ENCODE measurements around the gene MAP7D2.
"Not testable (repeated sequence)": the region's sequence is repeated elsewhere in the genome, so short reads cannot be mapped to it uniquely, and the experiment has no call there.

Gene MAP7D2

DNA sequence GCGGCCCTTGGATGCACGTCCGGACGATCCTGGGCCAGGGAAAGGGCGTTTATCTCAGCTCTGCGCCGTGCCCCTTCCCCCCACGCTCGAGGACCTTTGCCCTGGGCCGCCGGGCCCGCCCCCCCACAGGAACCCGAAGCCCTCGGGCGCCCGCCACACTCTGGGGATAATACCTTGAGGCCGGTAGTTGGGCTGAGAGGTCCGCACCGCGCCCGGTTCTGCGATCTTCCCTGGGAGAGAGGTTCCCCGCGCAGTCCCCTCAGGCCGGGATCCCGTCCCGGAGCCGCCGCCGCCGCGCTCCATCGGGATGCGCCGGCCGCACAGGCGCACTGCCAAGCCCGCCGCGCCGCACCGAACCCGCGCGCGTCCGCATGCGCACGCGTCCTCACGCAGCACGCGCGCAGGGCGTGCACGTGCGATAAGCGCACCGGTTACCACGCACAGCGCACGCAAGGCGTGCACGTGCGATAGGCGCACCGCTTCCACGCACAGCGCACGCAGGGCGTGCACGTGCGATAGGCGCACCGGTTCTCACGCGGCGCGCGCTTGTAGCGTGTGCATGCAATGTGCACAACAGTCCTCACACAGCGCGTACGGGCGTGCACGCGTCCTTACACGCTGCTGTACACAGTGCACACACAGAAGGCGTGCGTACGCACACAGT is at the start of gene MAP7D2:
Gene MAP7D2, minus strand, starts transcription at position 331 of the 664 bp plus-strand sequence. Its CDS starts 28 bp downstream, at position 303.
- DNase-seq = no peak

DNA sequence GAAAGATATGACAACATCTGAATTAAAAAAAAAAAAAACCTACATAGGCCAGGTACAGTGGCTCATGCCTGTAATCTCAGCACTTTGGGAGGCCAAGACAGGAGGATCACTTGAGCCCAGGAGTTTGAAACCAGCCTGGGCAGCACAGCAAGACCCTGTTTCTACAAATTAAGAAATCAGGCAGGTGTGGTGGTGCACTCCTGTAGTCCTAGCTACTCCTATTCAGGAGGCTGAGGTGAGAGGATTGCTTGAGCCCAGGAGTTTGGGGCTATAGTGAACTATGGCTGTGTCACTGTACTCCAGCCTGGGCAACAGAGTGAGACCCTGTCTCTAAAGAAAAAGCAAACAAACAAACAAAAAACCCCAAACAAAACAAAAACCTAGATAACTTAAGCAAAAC is 45.8 kb upstream of the MAP7D2 start:
- DNase-seq = not testable (repeated sequence)

DNA sequence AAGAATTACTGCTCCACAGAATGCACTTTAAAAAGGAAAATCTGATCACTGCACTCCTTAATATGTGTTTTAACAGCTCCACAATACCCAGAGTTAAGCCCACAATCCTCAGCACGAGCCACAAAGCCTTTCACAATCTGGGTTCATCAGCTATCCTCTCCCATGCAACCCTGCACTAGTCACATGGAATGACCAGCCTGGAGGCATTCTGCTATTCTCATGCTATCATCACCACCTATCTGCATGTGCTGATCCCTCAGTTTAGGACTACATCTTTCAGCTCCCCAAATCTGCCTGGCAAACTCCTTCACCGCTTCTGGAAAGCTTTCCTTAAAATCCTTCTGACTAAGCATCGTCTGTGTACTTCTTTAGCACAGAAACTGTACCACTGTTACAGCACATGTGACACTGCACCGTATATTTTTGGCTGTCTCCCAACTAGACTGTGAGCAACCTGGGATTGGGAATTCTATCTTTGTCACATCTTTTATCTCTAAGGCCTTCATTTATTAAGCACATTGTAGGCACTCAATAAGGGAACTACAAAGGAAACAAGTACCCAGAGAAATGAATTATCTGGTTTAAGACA is 43.2 kb upstream of the MAP7D2 start:
- DNase-seq = no peak

DNA sequence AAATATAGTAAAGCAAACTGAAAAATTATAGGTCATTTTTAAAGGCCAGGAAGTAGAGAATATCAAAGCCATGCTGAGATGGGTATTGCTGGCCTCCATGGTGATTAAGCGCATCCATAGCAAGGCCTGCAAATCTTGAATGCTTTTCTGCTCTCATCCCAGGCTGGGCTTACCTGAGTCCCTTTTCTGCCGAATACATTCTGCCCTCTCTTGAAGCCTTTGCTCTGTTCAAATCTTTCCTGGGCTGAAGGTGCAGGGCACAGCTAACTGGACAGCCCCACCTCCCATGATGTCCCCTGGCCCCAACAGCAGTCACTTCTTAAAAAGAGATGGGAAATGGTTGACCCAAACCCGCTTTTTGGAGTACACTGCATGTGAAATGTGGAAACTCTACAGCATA is 35.0 kb upstream of the MAP7D2 start:
- no peak for DNase-seq

DNA sequence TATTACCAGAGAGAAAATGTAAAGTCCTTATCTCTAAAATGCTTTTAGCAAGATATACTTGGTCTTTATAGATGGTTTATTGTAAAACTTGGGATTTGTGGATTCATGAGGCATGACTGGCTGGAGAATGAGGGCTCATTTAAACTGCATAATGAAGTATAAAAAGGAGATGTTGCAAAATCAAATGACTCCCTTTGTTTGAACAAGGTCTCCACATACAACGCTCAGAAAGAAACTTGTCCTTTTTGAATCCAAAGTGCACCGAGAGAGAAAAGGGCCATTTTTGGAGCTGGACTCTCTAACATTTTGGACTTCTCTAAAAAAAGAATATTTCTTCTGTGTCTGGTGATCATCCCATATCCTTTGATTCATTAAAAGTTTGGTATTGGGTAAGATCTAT is 32.6 kb upstream of the MAP7D2 start:
- DNase-seq = no peak

DNA sequence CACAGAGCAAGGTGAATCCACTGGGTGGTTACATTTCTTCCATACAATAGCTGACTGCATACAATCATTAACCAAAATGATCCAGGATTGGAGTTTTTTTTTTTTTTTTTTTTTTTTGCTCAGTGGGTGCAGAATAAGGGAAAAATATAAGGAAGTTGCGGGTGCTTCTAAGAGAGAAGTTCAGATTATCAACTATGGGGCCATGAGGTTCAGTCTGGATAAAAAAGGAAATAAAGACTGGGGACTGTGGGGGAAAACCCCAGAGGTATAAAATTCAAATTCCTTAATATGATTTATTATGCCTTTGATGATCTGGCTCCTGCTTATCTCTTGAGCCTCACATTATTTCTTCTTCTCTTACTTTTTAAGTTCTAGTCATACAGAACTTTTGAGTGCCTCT is 30.9 kb upstream of the MAP7D2 start:
- DNase-seq = no peak

DNA sequence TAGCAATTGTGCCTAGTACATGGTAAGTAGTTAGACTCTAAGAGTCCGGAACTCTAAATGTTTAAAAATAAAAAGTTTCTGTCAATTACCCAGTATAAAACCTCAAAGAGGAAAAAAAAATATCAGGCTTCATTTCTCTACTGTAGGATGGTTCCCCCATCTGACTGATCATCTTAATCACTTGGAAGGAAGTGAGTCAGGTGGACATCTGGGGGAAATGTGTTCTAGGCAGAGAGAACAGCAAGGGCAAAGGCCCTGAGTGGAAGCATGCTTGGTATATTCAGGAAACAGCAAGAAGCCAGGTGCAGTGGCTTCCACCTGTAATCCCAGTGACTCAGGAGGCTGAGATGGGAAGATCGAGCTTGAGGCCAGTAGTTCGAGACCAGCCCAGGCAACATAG is 27.8 kb upstream of the MAP7D2 start:
- no peak for DNase-seq

DNA sequence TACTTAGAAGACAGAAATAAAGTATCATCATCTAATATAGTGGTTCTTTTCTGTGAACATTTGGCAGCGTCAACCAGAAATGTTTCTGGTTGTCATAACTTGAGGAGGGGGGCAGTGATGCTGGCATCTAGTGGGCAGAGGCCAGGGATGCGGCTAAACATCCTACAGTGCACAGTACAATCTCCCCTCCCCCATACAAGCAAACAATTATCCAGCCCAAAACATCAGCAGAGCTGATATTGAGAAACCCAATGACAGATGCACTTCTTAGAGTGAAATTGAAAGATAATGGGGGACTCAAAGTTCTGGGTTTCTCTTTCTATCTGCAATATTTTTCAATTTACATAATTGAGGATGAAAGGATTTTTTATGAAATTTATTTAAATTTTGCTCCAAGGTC is 26.9 kb upstream of the MAP7D2 start:
- no peak for DNase-seq

DNA sequence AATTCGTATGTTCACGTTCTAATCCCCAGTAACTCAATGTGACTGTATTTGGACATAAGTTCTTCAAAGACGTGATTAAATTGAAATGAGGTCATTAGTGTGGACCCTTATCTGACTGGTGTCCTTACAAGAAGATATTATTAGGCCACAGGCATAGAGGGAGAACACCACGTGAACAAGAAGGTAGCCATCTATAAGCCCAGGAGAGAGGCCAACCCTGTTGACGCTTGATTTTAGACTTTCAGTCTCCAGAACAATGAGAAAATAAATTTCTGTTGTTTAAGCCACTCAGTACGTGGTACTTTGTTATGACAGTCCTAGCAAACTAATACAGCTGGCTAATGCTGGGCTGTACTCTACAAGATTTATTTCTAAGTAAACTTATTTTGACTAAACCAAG is 26.4 kb upstream of the MAP7D2 start:
- DNase-seq = no peak

DNA sequence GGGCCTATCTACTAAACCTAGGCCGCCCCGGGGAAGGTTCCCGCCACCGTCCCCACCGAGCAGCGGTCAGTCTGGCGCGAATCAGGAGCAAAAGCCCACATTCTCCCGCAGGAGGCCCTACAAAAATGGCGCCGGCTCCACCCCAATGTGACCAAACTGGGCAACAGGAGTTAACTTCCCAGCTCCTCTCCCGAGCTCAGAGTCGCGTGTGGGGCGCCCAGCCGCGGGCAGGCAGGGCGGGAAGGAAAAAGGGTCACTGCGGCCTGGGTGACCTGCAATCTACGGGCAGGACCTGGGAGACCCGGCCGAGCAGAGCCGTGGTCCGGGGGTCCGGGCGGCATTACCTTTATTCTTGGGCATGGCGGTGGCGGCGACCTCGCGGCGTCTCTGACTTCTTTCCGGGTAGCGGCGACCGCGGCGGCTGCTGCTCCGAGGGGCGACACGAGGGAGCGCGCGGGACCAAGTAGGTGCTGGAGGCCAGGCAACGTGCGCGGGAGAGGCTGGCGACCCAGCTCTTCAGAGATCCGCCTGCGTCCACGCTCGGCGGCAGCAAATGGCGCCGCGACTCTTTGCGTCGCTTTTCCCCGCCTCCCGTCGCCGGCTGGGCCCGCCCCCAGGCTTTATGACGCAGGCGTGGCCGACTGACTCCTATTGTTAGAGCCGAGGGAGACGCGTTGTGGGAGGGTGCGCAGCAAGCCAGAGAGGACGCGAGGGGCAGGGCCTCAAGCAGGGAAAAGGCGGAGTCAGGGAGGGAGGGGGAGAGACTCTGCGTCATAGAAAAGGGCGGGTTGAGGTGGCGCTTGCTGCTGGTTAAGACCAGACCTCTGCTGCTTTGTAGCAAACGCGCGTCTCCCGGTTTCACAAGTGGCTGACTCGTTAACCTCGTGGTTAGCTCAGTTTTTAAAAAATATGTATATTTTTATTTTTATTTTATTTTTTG is 24.8 kb upstream of the MAP7D2 start, which contains the start of gene EIF1AX:
Gene EIF1AX, minus strand, starts transcription at position 558 of the 940 bp plus-strand sequence. Its CDS starts 198 bp downstream, at position 360.
- DNase-seq = peak; percentile 81

DNA sequence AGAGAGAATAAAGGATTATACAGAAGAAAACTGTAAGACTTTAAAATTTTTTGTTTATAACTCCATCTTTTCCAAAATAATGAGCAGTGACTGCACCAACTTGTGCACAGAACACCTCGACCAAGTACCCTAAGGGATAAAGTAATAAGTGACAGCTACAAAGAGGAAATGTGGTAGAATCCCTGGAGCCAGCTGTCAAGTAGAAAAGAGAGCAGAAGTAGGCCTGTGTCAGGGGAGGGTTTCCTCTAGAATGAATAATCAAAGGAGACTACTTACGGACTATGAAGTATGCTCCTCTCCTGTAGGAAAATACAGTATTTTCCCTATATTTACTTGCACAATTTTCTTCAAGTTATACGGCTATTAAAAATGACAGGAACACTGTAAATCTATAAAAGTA is 23.7 kb upstream of the MAP7D2 start:
- no peak for DNase-seq

DNA sequence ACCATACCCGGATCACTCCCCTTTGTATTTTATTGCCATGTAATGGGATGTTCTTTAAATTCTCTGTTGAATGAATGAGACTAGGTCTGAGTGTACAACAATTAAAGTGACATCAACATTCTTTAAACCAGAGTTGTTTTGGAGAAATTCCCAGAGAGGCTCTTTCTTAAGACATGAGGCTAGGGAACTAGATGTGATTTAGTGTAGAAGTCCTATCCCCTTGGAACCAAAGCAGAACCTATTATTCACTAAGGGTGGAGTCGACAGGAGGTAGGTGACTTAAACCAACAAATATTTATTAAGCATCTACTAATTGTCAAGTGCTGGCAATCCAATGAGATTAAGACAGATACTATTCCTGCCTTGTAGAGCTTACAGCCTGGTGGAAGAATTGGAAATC is 23.3 kb upstream of the MAP7D2 start:
- no peak for DNase-seq

DNA sequence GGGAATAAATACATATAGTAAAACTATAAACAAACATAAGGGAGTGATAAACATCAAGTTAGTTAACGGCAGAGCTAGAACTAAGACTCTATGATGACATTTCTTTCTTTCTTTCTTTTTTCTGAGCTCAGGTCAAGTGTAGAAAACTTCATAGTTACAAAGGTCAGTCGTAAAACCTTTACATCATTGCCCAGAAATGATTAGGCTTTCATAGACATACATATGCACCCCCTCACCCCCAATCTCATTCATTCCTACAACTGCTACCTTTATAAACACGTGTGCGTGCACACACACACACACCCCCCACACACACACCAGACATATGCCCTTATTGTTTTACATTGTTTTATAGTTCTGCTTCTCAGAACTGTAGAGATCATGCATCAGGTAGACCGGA is 19.2 kb upstream of the MAP7D2 start:
- no peak for DNase-seq

DNA sequence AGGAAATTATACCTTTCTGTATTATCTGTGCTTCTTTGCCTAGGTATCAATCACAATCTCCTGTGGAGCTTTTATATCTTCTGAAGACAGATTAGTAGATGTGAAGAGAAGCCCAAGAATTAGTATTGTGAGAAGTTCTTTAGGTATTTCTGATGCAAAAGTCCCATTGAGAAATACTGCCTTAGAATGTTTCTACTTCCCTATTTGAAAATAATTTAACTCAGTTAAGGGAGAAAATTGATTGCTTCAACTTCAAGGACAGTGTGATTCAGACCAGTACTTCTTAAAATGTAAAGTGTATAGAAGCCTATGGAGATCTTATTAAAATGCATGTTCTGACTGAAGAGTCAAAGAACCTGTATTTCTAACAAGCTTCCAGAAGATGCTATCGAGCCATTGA is 16.0 kb upstream of the MAP7D2 start:
- DNase-seq = no peak

DNA sequence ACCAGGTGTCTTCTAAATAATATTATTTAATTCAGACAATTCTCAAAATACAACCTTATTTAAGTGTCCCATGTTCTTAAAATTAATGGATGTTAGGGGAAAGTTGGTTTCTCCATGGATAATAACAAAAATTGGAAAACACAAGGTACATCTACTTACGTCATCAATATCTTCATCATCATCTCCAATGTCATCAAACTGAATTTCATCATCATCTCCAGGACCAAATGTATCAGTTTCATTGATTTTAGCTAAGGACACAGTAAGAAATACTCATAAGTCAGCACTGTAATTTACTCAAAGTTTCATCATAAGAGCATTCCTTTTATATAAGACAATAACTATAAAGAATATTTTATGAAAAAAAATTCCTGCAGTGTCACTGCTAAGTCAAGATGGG is 13.7 kb upstream of the MAP7D2 start:
- DNase-seq = no peak

DNA sequence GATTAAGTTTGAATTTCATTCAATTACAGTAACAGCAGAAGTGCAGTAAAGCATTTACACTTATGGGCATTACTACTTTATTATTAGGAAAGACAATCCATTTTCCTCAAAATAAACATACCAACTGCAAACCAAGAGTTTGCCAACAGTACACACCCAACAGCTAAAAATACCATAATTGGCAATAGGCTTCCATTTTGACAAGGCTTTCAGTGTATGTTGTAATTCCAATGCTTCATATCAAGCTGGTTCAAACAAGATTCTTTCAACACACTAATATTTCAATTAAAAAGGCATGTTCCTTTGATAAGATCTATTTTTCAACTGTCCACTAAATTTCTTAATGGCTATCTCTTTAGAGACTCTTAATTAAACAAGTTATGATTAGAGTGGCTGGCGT is 12.8 kb upstream of the MAP7D2 start:
- no peak for DNase-seq

DNA sequence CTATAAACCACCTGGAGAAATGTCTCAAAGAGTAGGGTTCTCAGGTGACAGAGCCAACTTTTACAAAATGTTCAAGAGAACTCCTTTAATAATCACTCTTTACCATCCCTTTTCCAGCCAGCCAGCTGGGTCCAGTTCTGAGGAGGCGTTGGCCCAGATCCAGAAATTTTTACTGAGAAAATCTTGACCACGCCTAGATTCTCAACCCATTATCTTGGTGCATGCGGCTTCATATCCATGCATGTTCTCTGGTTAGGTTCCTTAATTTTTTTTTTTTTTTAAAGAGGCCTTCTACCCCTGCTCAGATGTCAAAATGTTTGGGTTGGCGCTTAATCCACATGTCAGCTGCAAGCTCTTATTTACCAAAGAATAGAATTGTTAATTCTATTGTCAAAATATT is 12.0 kb upstream of the MAP7D2 start:
- no peak for DNase-seq

DNA sequence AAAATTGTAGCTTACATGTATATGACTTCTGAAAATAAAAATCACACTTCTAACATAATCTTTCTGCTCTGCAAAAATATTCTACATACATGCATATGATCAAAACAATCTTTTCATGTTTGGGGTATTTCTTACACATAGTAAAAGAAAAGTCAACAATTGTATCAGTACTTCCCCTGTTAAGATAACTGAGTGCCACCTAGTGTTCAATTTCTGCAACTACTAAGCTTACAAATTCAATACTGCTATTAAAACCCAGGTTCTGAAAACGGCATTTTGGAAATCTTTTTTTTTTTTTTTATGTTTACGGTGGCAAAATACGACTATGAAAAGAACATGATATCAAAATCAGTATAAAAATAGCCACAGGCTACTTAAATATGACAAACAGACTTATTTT is 10.7 kb upstream of the MAP7D2 start:
- not testable (repeated sequence) for DNase-seq

DNA sequence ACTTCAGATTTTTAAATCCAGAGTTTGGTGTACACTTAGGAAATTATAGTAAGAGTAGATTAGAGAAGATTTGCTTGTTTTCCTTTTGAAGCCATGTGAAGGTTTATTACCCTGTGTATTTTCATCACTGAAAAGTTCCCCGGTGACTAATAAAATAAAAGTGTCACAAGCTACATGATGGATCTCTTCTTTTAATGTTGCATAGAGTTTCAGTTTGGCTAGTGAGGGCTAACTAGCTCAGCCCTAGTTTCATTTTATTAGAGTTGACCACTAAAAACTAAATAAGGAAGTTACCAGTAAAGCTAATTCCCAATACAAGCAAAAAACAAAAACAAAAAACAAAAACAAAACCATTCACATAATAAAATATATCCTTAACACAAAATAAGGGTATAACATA is 10.1 kb upstream of the MAP7D2 start:
- not testable (repeated sequence) for DNase-seq

DNA sequence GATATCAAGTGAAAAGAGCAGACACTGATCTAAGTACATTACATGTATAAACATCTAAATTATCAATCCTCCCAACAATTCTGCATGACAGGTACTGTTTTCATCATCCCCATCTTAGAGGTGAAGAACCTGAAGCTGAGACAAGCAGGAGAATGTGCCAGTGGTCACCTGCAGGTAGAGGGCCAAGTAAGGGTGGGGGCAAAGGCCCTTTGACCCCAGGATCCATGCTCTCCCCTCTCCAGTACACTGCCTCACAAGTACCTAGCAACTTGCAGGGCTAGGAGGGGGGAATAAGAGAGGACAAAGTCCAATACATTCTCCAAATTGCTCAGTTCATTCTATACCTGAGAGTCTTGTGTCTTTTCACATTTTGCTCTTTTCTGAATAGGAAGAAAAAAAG is 8.3 kb upstream of the MAP7D2 start:
- no peak for DNase-seq

DNA sequence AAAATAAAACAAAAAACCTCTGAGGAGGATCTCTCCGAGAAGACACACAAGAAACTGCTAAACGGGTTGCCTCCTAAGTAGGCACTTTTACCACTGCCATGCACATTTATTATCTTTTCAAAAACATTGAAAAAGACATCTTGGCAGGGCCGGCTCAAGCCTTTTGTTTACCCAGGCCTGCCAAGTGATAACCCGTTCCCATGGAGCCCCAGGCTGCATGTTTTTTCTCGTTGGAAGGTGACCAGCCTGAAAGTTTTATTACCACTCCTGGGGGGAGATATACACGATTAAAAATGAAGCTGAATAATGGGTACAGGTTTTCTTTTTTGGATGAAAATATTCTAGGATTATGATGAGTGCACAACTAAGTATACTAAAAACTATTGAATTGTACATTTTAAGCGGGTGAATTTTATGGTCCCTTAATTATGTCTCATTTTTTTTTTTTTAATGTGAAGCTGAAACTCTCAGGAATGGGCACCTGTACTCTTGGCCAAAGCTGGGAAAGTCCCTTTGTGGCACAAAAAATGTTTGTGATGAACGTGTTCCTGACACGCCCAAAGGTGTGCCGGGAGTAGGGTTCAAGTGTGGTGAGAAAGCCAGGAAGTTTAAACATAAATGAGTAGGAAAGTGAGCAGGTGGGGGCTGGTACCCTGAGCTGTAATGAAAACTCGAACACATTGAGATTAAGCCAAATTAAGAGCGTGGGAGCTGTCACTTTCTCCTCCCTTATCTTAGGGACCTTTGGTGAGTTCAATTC is 1.5 kb upstream of the MAP7D2 start:
- DNase-seq = no peak

DNA sequence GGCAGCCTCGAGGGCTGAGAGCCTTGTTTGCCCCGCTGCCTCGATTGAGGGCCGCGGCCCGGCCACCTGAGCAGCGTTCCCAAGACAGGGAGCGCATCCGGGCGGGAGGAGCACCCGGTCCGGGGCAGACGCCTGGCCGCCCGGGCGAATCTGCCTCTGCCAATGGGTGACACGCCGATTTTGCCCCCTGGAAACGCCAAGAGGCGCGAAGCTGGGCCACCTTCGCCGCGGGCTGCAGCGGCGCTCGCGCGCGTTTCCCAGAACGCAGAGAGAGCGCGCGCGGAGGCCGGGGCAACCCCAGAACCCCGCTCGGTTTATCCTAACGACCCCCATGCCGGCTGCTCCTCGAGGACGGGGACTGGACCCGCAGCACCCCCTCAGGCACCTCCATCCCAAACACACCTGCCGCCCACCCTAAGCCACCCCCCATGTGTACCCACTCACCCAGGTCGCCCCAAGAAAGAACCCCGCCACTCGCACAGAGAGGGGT is 575 bp downstream of the MAP7D2 start:
- no peak for DNase-seq
